Activated CD8-positive, alpha-beta T cell treated with anti-CD3 and anti-CD28 coated beads for 36 hours (primary cell): Measurements from ENCODE around the gene HRK. TPM values are rescaled to one million over a fixed set of nuclear protein-coding genes. Genes with fewer than 3 reads are reported as not detected.

Experiments used
- ATAC-seq: fragments of 200-7000 bp; cut with Tn5 transposase; one replicate; pipeline ENCODE4 v1.10.0; 2021; ENCODE audit warnings: mild to moderate bottlenecking, moderate library complexity
- CTCF ChIA-PET: fragments of 350-600 bp; sonication (Branson Sonifier 250); formaldehyde crosslinking; loops from one replicate; lab custom pipeline; 2021; ENCODE audit warnings: antibody characterized with exemption; lab: Charles Lee
- POLR2A ChIA-PET: fragments of 350-600 bp; sonication (Branson Sonifier 250); formaldehyde crosslinking; loops from one replicate; lab custom pipeline; 2021; ENCODE audit warnings: antibody characterized with exemption; lab: Charles Lee
- DNase-seq: peaks from one replicate; pipeline ENCODE4 v3.0.0-alpha.2; 2020
- H3K27ac Mint-ChIP-seq: one replicate; pipeline ENCODE4 v1.8.0; 2021; ENCODE audit warnings: mild to moderate bottlenecking, mixed read lengths
- H3K27me3 Mint-ChIP-seq: one replicate; pipeline ENCODE4 v1.8.0; 2021; ENCODE audit warnings: mixed read lengths
- H3K36me3 Mint-ChIP-seq: one replicate; pipeline ENCODE4 v1.8.0; 2021; ENCODE audit warnings: low read depth, mixed read lengths
- H3K4me1 Mint-ChIP-seq: one replicate; pipeline ENCODE4 v1.8.0; 2021; ENCODE audit warnings: low read depth, mixed read lengths
- H3K4me3 Mint-ChIP-seq: one replicate; pipeline ENCODE4 v1.8.0; 2021; ENCODE audit warnings: mild to moderate bottlenecking, moderate library complexity, mixed read lengths
- H3K9me3 Mint-ChIP-seq: one replicate; pipeline ENCODE4 v1.8.0; 2021; ENCODE audit warnings: mixed read lengths
- intact Hi-C: fragments of 100-400 bp; cut with micrococcal nuclease; formaldehyde crosslinking; loops from one replicate; pipeline ENCODE4 v1.10.0; 2022
- total RNA-seq, 2 experiments: library from RNA; stranded (reverse); gene quantifications; one replicate each; pipeline ENCODE4 v1.2.3, GENCODE V29; 2021
- TF ChIP-seq, protein P1 (sequence below): fragments of 200-600 bp; IDR thresholded peaks from one replicate; pipeline ENCODE4 v1.8.0; 2022; ENCODE audit warnings: antibody characterized with exemption, mild to moderate bottlenecking

Gene HRK
- total RNA-seq, 2 experiments from 2014 or later, result not detected

- peaks cover 3% of the 10 kb centered on the region for H3K9me3 Mint-ChIP-seq
- no peaks in the 10 kb centered on the region for H3K4me1 Mint-ChIP-seq
- intact Hi-C loops, result no loop called here
- H3K4me3 Mint-ChIP-seq, result no peak overlapping the region
- ATAC-seq (no peak), DNase-seq (no peak)
- no peak overlapping the region for H3K27ac Mint-ChIP-seq
- TF ChIP-seq, protein P1, sequence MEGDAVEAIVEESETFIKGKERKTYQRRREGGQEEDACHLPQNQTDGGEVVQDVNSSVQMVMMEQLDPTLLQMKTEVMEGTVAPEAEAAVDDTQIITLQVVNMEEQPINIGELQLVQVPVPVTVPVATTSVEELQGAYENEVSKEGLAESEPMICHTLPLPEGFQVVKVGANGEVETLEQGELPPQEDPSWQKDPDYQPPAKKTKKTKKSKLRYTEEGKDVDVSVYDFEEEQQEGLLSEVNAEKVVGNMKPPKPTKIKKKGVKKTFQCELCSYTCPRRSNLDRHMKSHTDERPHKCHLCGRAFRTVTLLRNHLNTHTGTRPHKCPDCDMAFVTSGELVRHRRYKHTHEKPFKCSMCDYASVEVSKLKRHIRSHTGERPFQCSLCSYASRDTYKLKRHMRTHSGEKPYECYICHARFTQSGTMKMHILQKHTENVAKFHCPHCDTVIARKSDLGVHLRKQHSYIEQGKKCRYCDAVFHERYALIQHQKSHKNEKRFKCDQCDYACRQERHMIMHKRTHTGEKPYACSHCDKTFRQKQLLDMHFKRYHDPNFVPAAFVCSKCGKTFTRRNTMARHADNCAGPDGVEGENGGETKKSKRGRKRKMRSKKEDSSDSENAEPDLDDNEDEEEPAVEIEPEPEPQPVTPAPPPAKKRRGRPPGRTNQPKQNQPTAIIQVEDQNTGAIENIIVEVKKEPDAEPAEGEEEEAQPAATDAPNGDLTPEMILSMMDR, result no peak
- no peaks in the 10 kb centered on the region for H3K36me3 Mint-ChIP-seq
- POLR2A ChIA-PET, result interaction anchor here (0.7 to 1.5 kb wide), 2 partner anchors 12 to 18 kb away, joined by 3 read pairs; partner anchors contain the start of genes FBXW8 and HRK
- no peaks in the 10 kb centered on the region for H3K27me3 Mint-ChIP-seq
- CTCF ChIA-PET, result interaction anchor here (0.7 kb wide), 1 partner anchor 12 kb away, joined by 3 read pairs; no protein-coding TSS in a partner anchor
Measured at GRCh38 chr12:116892349-116893140, 11.3 kb upstream of the HRK start.

- Mint-ChIP-seq H3K4me3 (no peak overlapping the region), H3K27me3 (peaks cover 4% of the 10 kb centered on the region), H3K36me3 (no peaks in the 10 kb centered on the region), H3K4me1 (no peaks in the 10 kb centered on the region), H3K27ac (no peak overlapping the region), H3K9me3 (peaks cover 3% of the 10 kb centered on the region)
- ATAC-seq, result no peak
- ChIA-PET POLR2A (no interaction called here), CTCF (no interaction called here)
- intact Hi-C loops, result no loop called here
- TF ChIP-seq, protein P1, result no peak
- DNase-seq, result no peak
Measured at GRCh38 chr12:116891019-116891418, 9.8 kb upstream of the HRK start.

DNA sequence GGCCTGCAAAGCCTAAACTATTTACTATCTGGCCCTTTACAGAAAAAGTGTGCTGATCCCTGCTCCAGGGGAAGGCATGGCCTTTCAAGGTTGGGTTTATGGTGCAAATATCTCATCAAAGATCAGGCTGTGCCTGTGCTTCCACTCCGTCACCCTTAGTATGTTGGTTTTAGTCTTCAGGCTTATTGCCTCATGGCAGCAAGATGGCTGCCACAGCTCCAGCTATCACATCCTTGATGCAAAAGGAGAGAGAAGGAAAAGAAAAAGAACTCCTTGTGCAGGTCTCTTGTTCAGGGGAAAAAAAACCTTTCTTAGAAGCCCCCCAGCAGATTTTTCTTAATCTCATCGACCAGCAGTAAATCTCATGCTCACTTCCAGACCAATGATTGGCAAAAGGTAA, 9.1 kb upstream of the HRK start:
- Mint-ChIP-seq H3K36me3 (no peaks in the 10 kb centered on the region), H3K27ac (no peak overlapping the region), H3K27me3 (peaks cover 4% of the 10 kb centered on the region), H3K4me1 (no peaks in the 10 kb centered on the region), H3K4me3 (no peak overlapping the region), H3K9me3 (peaks cover 3% of the 10 kb centered on the region)
- ChIA-PET CTCF (no interaction called here), POLR2A (no interaction called here)
- TF ChIP-seq, protein P1, result no peak
- ATAC-seq (no peak), DNase-seq (no peak)
- intact Hi-C loops, result no loop called here

DNA sequence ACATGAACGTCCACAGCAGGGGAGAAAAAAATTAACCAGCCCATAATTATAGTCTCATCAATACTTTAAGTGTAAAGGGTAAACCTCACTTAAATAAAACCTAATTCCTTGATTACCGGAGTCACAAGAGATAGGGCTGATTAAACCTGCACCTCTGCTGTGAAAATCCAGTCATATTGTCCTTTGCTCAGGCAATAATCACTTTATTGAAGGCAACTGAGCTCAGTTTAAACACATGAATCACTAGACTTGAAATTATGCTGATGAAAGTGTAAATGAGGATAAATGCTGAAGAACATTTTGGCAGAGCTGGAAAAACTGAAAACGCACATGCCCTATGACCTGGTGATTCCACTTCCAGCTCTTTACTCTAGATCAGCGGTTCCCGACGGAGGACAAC, 6.7 kb upstream of the HRK start:
- POLR2A ChIA-PET, result no interaction called here
- Mint-ChIP-seq H3K4me3 (no peak overlapping the region), H3K27me3 (peaks cover 15% of the 10 kb centered on the region), H3K27ac (no peak overlapping the region), H3K36me3 (no peaks in the 10 kb centered on the region), H3K4me1 (no peaks in the 10 kb centered on the region), H3K9me3 (peaks cover 3% of the 10 kb centered on the region)
- intact Hi-C loops, result no loop called here
- DNase-seq (no peak), ATAC-seq (no peak)
- CTCF ChIA-PET, result no interaction called here
- TF ChIP-seq, protein P1, result no peak

DNA sequence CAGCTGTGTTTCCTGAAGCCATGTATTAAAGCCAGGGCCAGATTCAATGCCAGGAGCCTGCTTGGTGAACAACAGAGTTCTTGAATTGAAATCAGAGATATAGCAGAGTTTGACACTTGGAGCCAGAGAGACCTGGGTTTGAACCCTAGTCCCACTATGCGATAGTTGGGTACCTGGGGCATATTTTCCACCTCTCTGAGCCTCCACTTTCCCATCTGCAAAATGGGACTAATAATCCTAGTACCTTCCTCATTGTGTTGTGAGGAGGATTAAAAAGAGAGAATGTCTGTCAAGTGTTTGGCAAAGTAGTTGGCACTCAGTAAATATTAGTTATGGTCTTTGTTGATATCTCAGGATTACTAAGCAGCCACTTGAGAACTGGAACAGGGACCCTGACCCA, 6.0 kb upstream of the HRK start:
- POLR2A ChIA-PET, result no interaction called here
- Mint-ChIP-seq H3K9me3 (peaks cover 3% of the 10 kb centered on the region), H3K27me3 (peaks cover 22% of the 10 kb centered on the region), H3K4me3 (no peak overlapping the region), H3K27ac (no peak overlapping the region), H3K4me1 (no peaks in the 10 kb centered on the region), H3K36me3 (no peaks in the 10 kb centered on the region)
- ATAC-seq (no peak), DNase-seq (no peak)
- CTCF ChIA-PET, result no interaction called here
- intact Hi-C loops, result no loop called here
- TF ChIP-seq, protein P1, result no peak
